MCF 10A (cell line): ENCODE measurements around the gene KCNAB1. TPM values are rescaled to one million over a fixed set of nuclear protein-coding genes. Genes with fewer than 3 reads are reported as not detected.
"Not testable (repeated sequence)": the region's sequence is repeated elsewhere in the genome, so short reads cannot be mapped to it uniquely, and the experiment has no call there.

ENCODE experiments used
- BruUV-seq: library from RNA; stranded (reverse); fragments of 400-500 nt; replicated peaks from 2 replicates; lab custom pipeline; 2021; lab: Mats Ljungman, UMichigan
- CTCF ChIA-PET: fragments of 300-600 bp; sonication (Branson Sonifier 250); formaldehyde crosslinking; extraction: SDS; loops from one replicate; lab custom pipeline; 2021; ENCODE audit warnings: antibody characterized with exemption, inconsistent platforms; lab: Yijun Ruan, JAX
- POLR2A ChIA-PET: fragments of 300-600, 350-650 bp; sonication (Branson Sonifier 250); formaldehyde crosslinking; extraction: SDS; loops from one replicate; lab custom pipeline; 2020; ENCODE audit warnings: antibody characterized with exemption, inconsistent platforms; lab: Yijun Ruan, JAX
- DNase-seq: peaks from one replicate; pipeline ENCODE4 v3.0.0-alpha.2; 2018; ENCODE audit not compliant: unreplicated experiment
- H3K27ac Mint-ChIP-seq: one replicate; pipeline ENCODE4 v1.8.0; 2022; ENCODE audit warnings: mild to moderate bottlenecking, low read depth, mixed read lengths; ENCODE audit not compliant: unreplicated experiment
- H3K27me3 Mint-ChIP-seq: one replicate; pipeline ENCODE4 v1.8.0; 2022; ENCODE audit warnings: mixed read lengths; ENCODE audit not compliant: insufficient read depth, unreplicated experiment
- H3K36me3 Mint-ChIP-seq: one replicate; pipeline ENCODE4 v1.8.0; 2022; ENCODE audit warnings: mild to moderate bottlenecking, moderate library complexity, mixed read lengths; ENCODE audit not compliant: insufficient read depth, unreplicated experiment
- H3K4me1 Mint-ChIP-seq: one replicate; pipeline ENCODE4 v1.8.0; 2022; ENCODE audit warnings: mixed read lengths; ENCODE audit not compliant: insufficient read depth, unreplicated experiment
- H3K4me3 Mint-ChIP-seq: one replicate; pipeline ENCODE4 v1.8.0; 2022; ENCODE audit warnings: mild to moderate bottlenecking, moderate library complexity, mixed read lengths; ENCODE audit not compliant: unreplicated experiment
- H3K9me3 Mint-ChIP-seq: one replicate; pipeline ENCODE4 v1.8.0; 2022; ENCODE audit warnings: mixed read lengths; ENCODE audit not compliant: unreplicated experiment
- intact Hi-C: fragments of 100-400 bp; cut with micrococcal nuclease; formaldehyde crosslinking; loops from 2 replicates; pipeline ENCODE4 v1.14.1; 2022
- total RNA-seq: library from RNA; stranded (reverse); gene quantifications from 2 replicates; pipeline ENCODE4 v1.2.3, GENCODE V29; 2022
- TF ChIP-seq, protein P1 (sequence below): fragments of 200-600 bp; IDR thresholded peaks from one replicate; pipeline ENCODE4 v1.8.0; 2022; ENCODE audit warnings: antibody characterized with exemption, mild to moderate bottlenecking; ENCODE audit not compliant: unreplicated experiment

The KCNAB1 gene
- total RNA-seq, 1 experiment from 2014 or later, result 0.44 TPM

GRCh38 chr3:156132313-156132712 lies 11.9 kb downstream of the KCNAB1 start:
- no peak for DNase-seq
- Mint-ChIP-seq H3K36me3 (no peaks in the 10 kb centered on the region), H3K27ac (no peak overlapping the region), H3K4me1 (no peaks in the 10 kb centered on the region), H3K9me3 (no peaks in the 10 kb centered on the region), H3K4me3 (no peak overlapping the region), H3K27me3 (peaks cover 70% of the 10 kb centered on the region)
- TF ChIP-seq, protein P1, sequence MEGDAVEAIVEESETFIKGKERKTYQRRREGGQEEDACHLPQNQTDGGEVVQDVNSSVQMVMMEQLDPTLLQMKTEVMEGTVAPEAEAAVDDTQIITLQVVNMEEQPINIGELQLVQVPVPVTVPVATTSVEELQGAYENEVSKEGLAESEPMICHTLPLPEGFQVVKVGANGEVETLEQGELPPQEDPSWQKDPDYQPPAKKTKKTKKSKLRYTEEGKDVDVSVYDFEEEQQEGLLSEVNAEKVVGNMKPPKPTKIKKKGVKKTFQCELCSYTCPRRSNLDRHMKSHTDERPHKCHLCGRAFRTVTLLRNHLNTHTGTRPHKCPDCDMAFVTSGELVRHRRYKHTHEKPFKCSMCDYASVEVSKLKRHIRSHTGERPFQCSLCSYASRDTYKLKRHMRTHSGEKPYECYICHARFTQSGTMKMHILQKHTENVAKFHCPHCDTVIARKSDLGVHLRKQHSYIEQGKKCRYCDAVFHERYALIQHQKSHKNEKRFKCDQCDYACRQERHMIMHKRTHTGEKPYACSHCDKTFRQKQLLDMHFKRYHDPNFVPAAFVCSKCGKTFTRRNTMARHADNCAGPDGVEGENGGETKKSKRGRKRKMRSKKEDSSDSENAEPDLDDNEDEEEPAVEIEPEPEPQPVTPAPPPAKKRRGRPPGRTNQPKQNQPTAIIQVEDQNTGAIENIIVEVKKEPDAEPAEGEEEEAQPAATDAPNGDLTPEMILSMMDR, result no peak
- intact Hi-C loops, result no loop called here
- CTCF ChIA-PET, result interaction anchor here (2.6 kb wide), 1 partner anchor 19 kb away, joined by 12 read pairs; no protein-coding TSS in a partner anchor
- no TSS peak for BruUV-seq
- POLR2A ChIA-PET, result no interaction called here

DNA sequence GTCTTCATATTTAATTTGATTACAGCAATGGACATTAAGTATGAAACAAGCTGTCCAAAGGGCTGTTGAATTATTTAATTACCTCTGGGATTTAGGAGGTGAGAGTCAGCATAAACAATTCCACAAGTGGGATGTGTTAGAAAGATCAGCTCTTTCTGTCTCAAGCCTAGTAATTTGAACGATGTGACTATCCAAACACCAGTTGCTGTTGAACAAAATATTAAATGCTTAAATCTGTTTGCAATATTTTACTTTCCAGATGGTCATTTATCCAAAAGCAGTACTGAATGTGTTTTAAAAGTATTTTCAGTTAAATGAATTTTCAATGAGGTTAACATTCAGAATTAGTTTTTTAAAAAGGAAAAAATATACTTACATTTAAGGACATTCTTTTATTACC lies 12.7 kb downstream of the KCNAB1 start:
- no peak overlapping the region for H3K4me3 Mint-ChIP-seq
- no TSS peak for BruUV-seq
- no peaks in the 10 kb centered on the region for H3K36me3 Mint-ChIP-seq
- no peaks in the 10 kb centered on the region for H3K4me1 Mint-ChIP-seq
- H3K27me3 Mint-ChIP-seq, result peaks cover 70% of the 10 kb centered on the region
- no peaks in the 10 kb centered on the region for H3K9me3 Mint-ChIP-seq
- TF ChIP-seq, protein P1, result no peak
- ChIA-PET CTCF (interaction anchor here (0.7 to 2.6 kb wide), 2 partner anchors 19 to 383 kb away, joined by 4 to 12 read pairs; no protein-coding TSS in a partner anchor), POLR2A (no interaction called here)
- DNase-seq, result no peak
- intact Hi-C loops, result no loop called here
- no peak overlapping the region for H3K27ac Mint-ChIP-seq

GRCh38 chr3:156135921-156136638 lies 15.7 kb downstream of the KCNAB1 start:
- BruUV-seq, result no TSS peak
- DNase-seq, result peak; percentile 26
- ChIA-PET POLR2A (no interaction called here), CTCF (interaction anchor here (0.6 to 1.1 kb wide), 6 partner anchors 10 to 322 kb away, joined by 3 to 5 read pairs (median 4); no protein-coding TSS in a partner anchor)
- Mint-ChIP-seq H3K36me3 (no peaks in the 10 kb centered on the region), H3K9me3 (no peaks in the 10 kb centered on the region), H3K27me3 (peaks cover 80% of the 10 kb centered on the region), H3K4me3 (no peak overlapping the region), H3K27ac (no peak overlapping the region), H3K4me1 (no peaks in the 10 kb centered on the region)
- intact Hi-C loops, result no loop called here
- TF ChIP-seq, protein P1, result peak; percentile 14

- BruUV-seq, intact Hi-C loops, H3K36me3 Mint-ChIP-seq, H3K4me1 Mint-ChIP-seq, H3K27ac Mint-ChIP-seq, H3K9me3 Mint-ChIP-seq, DNase-seq, POLR2A ChIA-PET, H3K4me3 Mint-ChIP-seq: not testable (repeated sequence)
- CTCF ChIA-PET, result interaction anchor here (0.7 to 4.8 kb wide), 2 partner anchors 14 to 105 kb away, joined by 4 to 19 read pairs; no protein-coding TSS in a partner anchor
- peaks cover 82% of the 10 kb centered on the region for H3K27me3 Mint-ChIP-seq
Measured at GRCh38 chr3:156137397-156137796, 17.0 kb downstream of the KCNAB1 start.
